ENCODE results near the gene UBL5. TPM values are rescaled to one million over a fixed set of nuclear protein-coding genes. Genes with fewer than 3 reads are reported as not detected.

The UBL5 gene
- total RNA-seq, 1 experiment from 2014 or later = 634 TPM

Other genes starting within 250 kb of the UBL5 start
- 29.2 and 31.8 TPM in 2 replicates for gene ZNF121, start 243.4 kb upstream of the UBL5 start, total RNA-seq (2014; rRNA removed; shearing (Covaris generic))
- gene ZNF561, start 206.7 kb upstream of the UBL5 start, total RNA-seq (2014; rRNA removed; shearing (Covaris generic)) = 9.0 and 19.2 TPM in 2 replicates
- 26.2 and 34.0 TPM in 2 replicates for gene ZNF562, start 152.8 kb upstream of the UBL5 start, total RNA-seq (2014; rRNA removed; shearing (Covaris generic))
- 12.4 and 12.6 TPM in 2 replicates for gene ZNF846, start 59.2 kb upstream of the UBL5 start, total RNA-seq (2014; rRNA removed; shearing (Covaris generic))
- 13.9 and 20.9 TPM in 2 replicates for gene FBXL12, start 8.8 kb upstream of the UBL5 start, total RNA-seq (2014; rRNA removed; shearing (Covaris generic))
- gene PIN1, start 7.4 kb downstream of the UBL5 start, total RNA-seq (2014; rRNA removed; shearing (Covaris generic)) = 137 and 205 TPM in 2 replicates
- gene OLFM2, start 108.6 kb downstream of the UBL5 start, total RNA-seq (2014; rRNA removed; shearing (Covaris generic)) = 0.49 and 1.4 TPM in 2 replicates
- 3.0 and 4.8 TPM in 2 replicates for gene COL5A3, start 182.6 kb downstream of the UBL5 start, total RNA-seq (2014; rRNA removed; shearing (Covaris generic))
- 0.12 TPM in 1 of 2 replicates, not detected in the other for gene RDH8, start 185.6 kb downstream of the UBL5 start, total RNA-seq (2014; rRNA removed; shearing (Covaris generic))